Parathyroid adenoma (tissue), 2 donors: ENCODE results near the gene TMEM141.

ENCODE experiments used
- H2AFZ ChIP-seq: fragments of 300-600 bp; sonication (generic); one replicate; pipeline ENCODE4 v1.7.0; 2017; ENCODE audit warnings: antibody characterized with exemption, mild to moderate bottlenecking
- H3K27ac ChIP-seq: fragments of 300-600 bp; sonication (generic); one replicate; pipeline ENCODE4 v1.7.0; 2017
- H3K27me3 ChIP-seq: fragments of 300-600 bp; sonication (generic); one replicate; pipeline ENCODE4 v1.7.0; 2017; ENCODE audit warnings: low read length; ENCODE audit not compliant: control insufficient read depth, insufficient read depth
- H3K36me3 ChIP-seq: fragments of 300-600 bp; sonication (generic); one replicate; pipeline ENCODE4 v1.7.0; 2017; ENCODE audit warnings: low read length; ENCODE audit not compliant: control insufficient read depth, insufficient read depth
- H3K4me1 ChIP-seq: fragments of 300-600 bp; sonication (generic); one replicate; pipeline ENCODE4 v1.7.0; 2017; ENCODE audit warnings: control low read depth
- H3K4me2 ChIP-seq: fragments of 300-600 bp; sonication (generic); one replicate; pipeline ENCODE4 v1.7.0; 2017; ENCODE audit warnings: low read length
- H3K4me3 ChIP-seq: fragments of 300-600 bp; sonication (generic); one replicate; pipeline ENCODE4 v1.7.0; 2017; ENCODE audit warnings: low read depth, low read length
- H3K79me2 ChIP-seq: fragments of 300-600 bp; sonication (generic); one replicate; pipeline ENCODE4 v1.7.0; 2017; ENCODE audit warnings: control low read depth
- H3K9ac ChIP-seq: fragments of 300-600 bp; sonication (generic); one replicate; pipeline ENCODE4 v1.7.0; 2017; ENCODE audit warnings: mild to moderate bottlenecking
- H3K9me3 ChIP-seq: fragments of 300-600 bp; sonication (generic); one replicate; pipeline ENCODE4 v1.7.0; 2017; ENCODE audit warnings: low read length; ENCODE audit not compliant: control insufficient read depth
- TF ChIP-seq, protein P1 (sequence below): fragments of 300-600 bp; sonication (generic); IDR thresholded peaks from one replicate; pipeline ENCODE4 v1.7.0; 2017; ENCODE audit warnings: antibody characterized with exemption, mild to moderate bottlenecking
- donor health status: primary hyperparathyroidism.

The TMEM141 gene

DNA sequence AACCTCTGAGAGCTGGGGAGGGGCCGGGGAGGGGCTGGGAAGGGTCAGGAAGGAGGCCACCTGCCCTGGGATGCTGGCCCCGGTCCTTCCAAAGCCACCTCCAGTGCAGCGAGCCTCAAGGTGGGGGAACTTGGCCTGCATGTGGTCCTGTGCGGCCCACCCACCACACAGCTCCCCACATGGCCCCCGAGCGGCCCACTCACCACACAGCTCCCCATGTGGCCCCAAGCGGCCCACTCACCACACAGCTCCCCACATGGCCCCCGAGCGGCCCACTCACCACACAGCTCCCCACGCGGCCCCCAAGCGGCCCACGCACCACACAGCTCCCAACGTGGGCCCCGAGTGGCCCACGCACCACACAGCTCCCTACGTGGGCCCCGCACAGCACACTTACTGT, 46.4 kb upstream of the TMEM141 start:
- H3K4me3 ChIP-seq = no peak overlapping the region
- TF ChIP-seq, protein P1, sequence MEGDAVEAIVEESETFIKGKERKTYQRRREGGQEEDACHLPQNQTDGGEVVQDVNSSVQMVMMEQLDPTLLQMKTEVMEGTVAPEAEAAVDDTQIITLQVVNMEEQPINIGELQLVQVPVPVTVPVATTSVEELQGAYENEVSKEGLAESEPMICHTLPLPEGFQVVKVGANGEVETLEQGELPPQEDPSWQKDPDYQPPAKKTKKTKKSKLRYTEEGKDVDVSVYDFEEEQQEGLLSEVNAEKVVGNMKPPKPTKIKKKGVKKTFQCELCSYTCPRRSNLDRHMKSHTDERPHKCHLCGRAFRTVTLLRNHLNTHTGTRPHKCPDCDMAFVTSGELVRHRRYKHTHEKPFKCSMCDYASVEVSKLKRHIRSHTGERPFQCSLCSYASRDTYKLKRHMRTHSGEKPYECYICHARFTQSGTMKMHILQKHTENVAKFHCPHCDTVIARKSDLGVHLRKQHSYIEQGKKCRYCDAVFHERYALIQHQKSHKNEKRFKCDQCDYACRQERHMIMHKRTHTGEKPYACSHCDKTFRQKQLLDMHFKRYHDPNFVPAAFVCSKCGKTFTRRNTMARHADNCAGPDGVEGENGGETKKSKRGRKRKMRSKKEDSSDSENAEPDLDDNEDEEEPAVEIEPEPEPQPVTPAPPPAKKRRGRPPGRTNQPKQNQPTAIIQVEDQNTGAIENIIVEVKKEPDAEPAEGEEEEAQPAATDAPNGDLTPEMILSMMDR = no peak
- H3K27me3 ChIP-seq = no peaks in the 10 kb centered on the region
- no peak overlapping the region for H3K4me2 ChIP-seq
- no peaks in the 10 kb centered on the region for H3K36me3 ChIP-seq
- no peak overlapping the region for H2AFZ ChIP-seq
- no peak overlapping the region for H3K9ac ChIP-seq
- H3K9me3 ChIP-seq = no peaks in the 10 kb centered on the region
- no peaks in the 10 kb centered on the region for H3K4me1 ChIP-seq
- no peak overlapping the region for H3K27ac ChIP-seq
- H3K79me2 ChIP-seq = no peaks in the 10 kb centered on the region

GRCh38 chr9:136745389-136746154, 45.6 kb upstream of the TMEM141 start:
- Histone ChIP-seq H3K27ac (no peak overlapping the region), H3K4me1 (no peaks in the 10 kb centered on the region)

GRCh38 chr9:136746155-136746490, 45.0 kb upstream of the TMEM141 start:
- Histone ChIP-seq H3K27me3 (no peaks in the 10 kb centered on the region), H3K9me3 (no peaks in the 10 kb centered on the region)

More at GRCh38 chr9:136745389-136746154, 45.6 kb upstream of the TMEM141 start:
- no peak overlapping the region for H3K4me3 ChIP-seq
- H2AFZ ChIP-seq = no peak overlapping the region
- TF ChIP-seq, protein P1 = no peak
- no peak overlapping the region for H3K9ac ChIP-seq
- no peaks in the 10 kb centered on the region for H3K79me2 ChIP-seq
- no peaks in the 10 kb centered on the region for H3K27me3 ChIP-seq
- no peaks in the 10 kb centered on the region for H3K36me3 ChIP-seq
- no peaks in the 10 kb centered on the region for H3K9me3 ChIP-seq
- no peak overlapping the region for H3K4me2 ChIP-seq

GRCh38 chr9:136746621-136747020, 44.5 kb upstream of the TMEM141 start:
- Histone ChIP-seq H3K79me2 (no peaks in the 10 kb centered on the region), H3K27me3 (no peaks in the 10 kb centered on the region), H3K27ac (no peak overlapping the region), H3K4me2 (no peak overlapping the region), H3K4me3 (no peak overlapping the region), H2AFZ (no peak overlapping the region), H3K9me3 (no peaks in the 10 kb centered on the region), H3K4me1 (no peaks in the 10 kb centered on the region), H3K36me3 (no peaks in the 10 kb centered on the region), H3K9ac (no peak overlapping the region)
- TF ChIP-seq, protein P1 = no peak

More at GRCh38 chr9:136746155-136746490, 45.0 kb upstream of the TMEM141 start:
- H3K4me3 ChIP-seq = no peak overlapping the region
- H3K79me2 ChIP-seq = no peaks in the 10 kb centered on the region
- TF ChIP-seq, protein P1 = no peak
- H2AFZ ChIP-seq = no peak overlapping the region
- H3K4me2 ChIP-seq = no peak overlapping the region
- no peak overlapping the region for H3K9ac ChIP-seq
- H3K36me3 ChIP-seq = no peaks in the 10 kb centered on the region
- no peak overlapping the region for H3K27ac ChIP-seq
- no peaks in the 10 kb centered on the region for H3K4me1 ChIP-seq
